Measurements from ENCODE around the gene CHTF18.

- TF ChIP-seq EP300 (IDR thresholded peaks at IDR 0.05) (no peak), POLR2A (IDR thresholded peaks at IDR 0.05) (no peak), POLR2AphosphoS5 (IDR thresholded peaks at IDR 0.05) (no peak)
- TF ChIP-seq, protein P1, sequence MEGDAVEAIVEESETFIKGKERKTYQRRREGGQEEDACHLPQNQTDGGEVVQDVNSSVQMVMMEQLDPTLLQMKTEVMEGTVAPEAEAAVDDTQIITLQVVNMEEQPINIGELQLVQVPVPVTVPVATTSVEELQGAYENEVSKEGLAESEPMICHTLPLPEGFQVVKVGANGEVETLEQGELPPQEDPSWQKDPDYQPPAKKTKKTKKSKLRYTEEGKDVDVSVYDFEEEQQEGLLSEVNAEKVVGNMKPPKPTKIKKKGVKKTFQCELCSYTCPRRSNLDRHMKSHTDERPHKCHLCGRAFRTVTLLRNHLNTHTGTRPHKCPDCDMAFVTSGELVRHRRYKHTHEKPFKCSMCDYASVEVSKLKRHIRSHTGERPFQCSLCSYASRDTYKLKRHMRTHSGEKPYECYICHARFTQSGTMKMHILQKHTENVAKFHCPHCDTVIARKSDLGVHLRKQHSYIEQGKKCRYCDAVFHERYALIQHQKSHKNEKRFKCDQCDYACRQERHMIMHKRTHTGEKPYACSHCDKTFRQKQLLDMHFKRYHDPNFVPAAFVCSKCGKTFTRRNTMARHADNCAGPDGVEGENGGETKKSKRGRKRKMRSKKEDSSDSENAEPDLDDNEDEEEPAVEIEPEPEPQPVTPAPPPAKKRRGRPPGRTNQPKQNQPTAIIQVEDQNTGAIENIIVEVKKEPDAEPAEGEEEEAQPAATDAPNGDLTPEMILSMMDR (IDR thresholded peaks at IDR 0.05): no peak
Observed at GRCh38 chr16:802461-802860, 14.0 kb downstream of the CHTF18 start.
